Erythroblast (primary cell): Measurements from ENCODE around the gene IGFL2.
A peak's percentile ranks its signal among the peaks of the same experiment; 100 is the strongest.

Experiments used
- GATA1 ChIP-seq: IDR thresholded peaks from 2 replicates; pipeline ENCODE4 v1.6.1; 2011; ENCODE audit warnings: low read depth, mild to moderate bottlenecking, control low read depth, low read length, moderate library complexity
- POLR2A ChIP-seq: IDR thresholded peaks from 2 replicates; pipeline ENCODE4 v1.6.1; 2011; ENCODE audit warnings: mild to moderate bottlenecking, low read length

GRCh38 chr19:46147791-46148288 lies at the start of gene IGFL2:
- TF ChIP-seq POLR2A = peak; percentile 19
- TF ChIP-seq GATA1 = no peak
